Measurements from ENCODE around the gene PCDH12.

PCDH12 gene

GRCh38 chr5:141966275-141966962 lies 8.4 kb upstream of the PCDH12 start:
- no peak for DNase-seq (ENCODE audit: low spot score)

GRCh38 chr5:141965071-141965470 lies 7.1 kb upstream of the PCDH12 start:
- DNase-seq (ENCODE audit: low spot score), result no peak

GRCh38 chr5:141963701-141964100 lies 5.7 kb upstream of the PCDH12 start:
- DNase-seq (ENCODE audit: low spot score), result no peak

- no peak for DNase-seq (ENCODE audit: low spot score)
Measured at GRCh38 chr5:141961466-141961865, 3.5 kb upstream of the PCDH12 start.

- peak; percentile 91 for DNase-seq (ENCODE audit: low spot score)
Measured at GRCh38 chr5:141960449-141961323, 2.7 kb upstream of the PCDH12 start.

- DNase-seq (ENCODE audit: low spot score), result no peak
Measured at GRCh38 chr5:141960018-141960417, 2.0 kb upstream of the PCDH12 start.

GRCh38 chr5:141958546-141959172 lies 657 bp upstream of the PCDH12 start:
- peak; percentile 48 for DNase-seq (ENCODE audit: low spot score)

GRCh38 chr5:141957367-141957996 lies 520 bp downstream of the PCDH12 start:
- DNase-seq (ENCODE audit: low spot score), result no peak

- DNase-seq (ENCODE audit: low spot score), result no peak
Measured at GRCh38 chr5:141954194-141954593, 3.8 kb downstream of the PCDH12 start.

GRCh38 chr5:141952020-141952419 lies 6.0 kb downstream of the PCDH12 start:
- no peak for DNase-seq (ENCODE audit: low spot score)

- DNase-seq (ENCODE audit: low spot score), result no peak
Measured at GRCh38 chr5:141951332-141951781, 6.6 kb downstream of the PCDH12 start.

- DNase-seq (ENCODE audit: low spot score), result no peak
Measured at GRCh38 chr5:141950207-141951005, 7.6 kb downstream of the PCDH12 start.

- no peak for DNase-seq (ENCODE audit: low spot score)
Measured at GRCh38 chr5:141949511-141949910, 8.5 kb downstream of the PCDH12 start.

- DNase-seq (ENCODE audit: low spot score), result no peak
Measured at GRCh38 chr5:141948812-141949211, 9.2 kb downstream of the PCDH12 start.

GRCh38 chr5:141947316-141947715 lies 10.7 kb downstream of the PCDH12 start:
- no peak for DNase-seq (ENCODE audit: low spot score)

- peak; percentile 63 for DNase-seq (ENCODE audit: low spot score)
Measured at GRCh38 chr5:141945511-141946051, 12.4 kb downstream of the PCDH12 start.

GRCh38 chr5:141944076-141944475 lies 13.9 kb downstream of the PCDH12 start:
- DNase-seq (ENCODE audit: low spot score), result no peak

GRCh38 chr5:141942185-141942857 lies 15.7 kb downstream of the PCDH12 start:
- DNase-seq (ENCODE audit: low spot score), result no peak

GRCh38 chr5:141941779-141942178 lies 16.2 kb downstream of the PCDH12 start:
- DNase-seq (ENCODE audit: low spot score), result no peak

GRCh38 chr5:141941307-141941706 lies 16.7 kb downstream of the PCDH12 start:
- DNase-seq (ENCODE audit: low spot score), result peak; percentile 70
